Memory B cell (primary cell): ENCODE measurements around the gene NOTCH3.

ENCODE experiments used
- ATAC-seq: fragments of 150-1000 bp; cut with Tn5 transposase; 2 replicates; pipeline ENCODE4 v1.10.0; 2021; ENCODE audit warnings: low read depth, mild to moderate bottlenecking, moderate library complexity
- DNase-seq, 2 donors: peaks; one replicate each; pipeline ENCODE4 v3.0.0; 2022; ENCODE audit warnings: low spot score in 2 of 2
- H3K27ac Mint-ChIP-seq: one replicate; pipeline ENCODE4 v1.8.0; 2022; ENCODE audit warnings: mild to moderate bottlenecking, moderate library complexity, mixed read lengths
- H3K27me3 Mint-ChIP-seq: one replicate; pipeline ENCODE4 v1.8.0; 2022; ENCODE audit warnings: mixed read lengths
- H3K36me3 Mint-ChIP-seq: one replicate; pipeline ENCODE4 v1.8.0; 2022; ENCODE audit warnings: mild to moderate bottlenecking, mixed read lengths
- H3K4me1 Mint-ChIP-seq: one replicate; pipeline ENCODE4 v1.8.0; 2022; ENCODE audit warnings: mixed read lengths
- H3K4me3 Mint-ChIP-seq: one replicate; pipeline ENCODE4 v1.8.0; 2022; ENCODE audit warnings: mild to moderate bottlenecking, moderate library complexity, mixed read lengths
- H3K9me3 Mint-ChIP-seq: one replicate; pipeline ENCODE4 v1.8.0; 2022; ENCODE audit warnings: mixed read lengths

Gene NOTCH3

GRCh38 chr19:15177269-15178116 is 23.3 kb downstream of the NOTCH3 start:
- H3K4me3 Mint-ChIP-seq = peak overlapping the region; percentile 45
- H3K4me1 Mint-ChIP-seq = peaks cover 7% of the 10 kb centered on the region
- H3K36me3 Mint-ChIP-seq = no peaks in the 10 kb centered on the region
- peak; percentile 88 to 92 for DNase-seq
- ATAC-seq = peak; percentile 97
- no peak overlapping the region for H3K27ac Mint-ChIP-seq
- H3K9me3 Mint-ChIP-seq = no peaks in the 10 kb centered on the region
- H3K27me3 Mint-ChIP-seq = peaks cover 20% of the 10 kb centered on the region

- DNase-seq (no peak), ATAC-seq (no peak)
- no peak overlapping the region for H3K27ac Mint-ChIP-seq
- no peaks in the 10 kb centered on the region for H3K9me3 Mint-ChIP-seq
- H3K27me3 Mint-ChIP-seq = peaks cover 25% of the 10 kb centered on the region
- H3K4me1 Mint-ChIP-seq = peaks cover 7% of the 10 kb centered on the region
- H3K4me3 Mint-ChIP-seq = no peak overlapping the region
- no peaks in the 10 kb centered on the region for H3K36me3 Mint-ChIP-seq
Observed at GRCh38 chr19:15175609-15176008, 25.2 kb downstream of the NOTCH3 start.

GRCh38 chr19:15173746-15174404 is 26.9 kb downstream of the NOTCH3 start:
- no peak for ATAC-seq
- H3K9me3 Mint-ChIP-seq = no peaks in the 10 kb centered on the region
- H3K36me3 Mint-ChIP-seq = no peaks in the 10 kb centered on the region
- H3K27me3 Mint-ChIP-seq = peaks cover 17% of the 10 kb centered on the region
- H3K4me3 Mint-ChIP-seq = no peak overlapping the region
- H3K27ac Mint-ChIP-seq = no peak overlapping the region
- peaks cover 7% of the 10 kb centered on the region for H3K4me1 Mint-ChIP-seq
- DNase-seq = no peak

- no peak overlapping the region for H3K4me3 Mint-ChIP-seq
- DNase-seq = no peak
Observed at GRCh38 chr19:15170345-15170744, 30.4 kb downstream of the NOTCH3 start.

GRCh38 chr19:15169541-15170285 is 31.1 kb downstream of the NOTCH3 start:
- H3K27me3 Mint-ChIP-seq = peaks cover 5% of the 10 kb centered on the region
- no peak for ATAC-seq
- H3K4me3 Mint-ChIP-seq = no peak overlapping the region
- H3K9me3 Mint-ChIP-seq = peaks cover 2% of the 10 kb centered on the region
- no peak overlapping the region for H3K27ac Mint-ChIP-seq
- peaks cover 2% of the 10 kb centered on the region for H3K36me3 Mint-ChIP-seq
- no peaks in the 10 kb centered on the region for H3K4me1 Mint-ChIP-seq
- no peak for DNase-seq

More at GRCh38 chr19:15170345-15170744, 30.4 kb downstream of the NOTCH3 start:
- Mint-ChIP-seq H3K9me3 (peaks cover 2% of the 10 kb centered on the region), H3K36me3 (no peaks in the 10 kb centered on the region), H3K27ac (no peak overlapping the region), H3K27me3 (peaks cover 5% of the 10 kb centered on the region), H3K4me1 (no peaks in the 10 kb centered on the region)
- no peak for ATAC-seq

- Mint-ChIP-seq H3K36me3 (peaks cover 2% of the 10 kb centered on the region), H3K4me3 (no peak overlapping the region), H3K27me3 (peaks cover 1% of the 10 kb centered on the region), H3K27ac (no peak overlapping the region), H3K4me1 (no peaks in the 10 kb centered on the region), H3K9me3 (peaks cover 2% of the 10 kb centered on the region)
- DNase-seq = no peak
- ATAC-seq = no peak
Observed at GRCh38 chr19:15166700-15167099, 34.1 kb downstream of the NOTCH3 start.

- H3K36me3 Mint-ChIP-seq = peaks cover 2% of the 10 kb centered on the region
- H3K27ac Mint-ChIP-seq = no peak overlapping the region
- no peaks in the 10 kb centered on the region for H3K9me3 Mint-ChIP-seq
- peak; percentile 51 for ATAC-seq
- no peaks in the 10 kb centered on the region for H3K4me1 Mint-ChIP-seq
- no peak overlapping the region for H3K4me3 Mint-ChIP-seq
- H3K27me3 Mint-ChIP-seq = peaks cover 5% of the 10 kb centered on the region
- no peak for DNase-seq
Observed at GRCh38 chr19:15161028-15161984, 39.5 kb downstream of the NOTCH3 start.

- H3K27me3 Mint-ChIP-seq = peaks cover 8% of the 10 kb centered on the region
- no peaks in the 10 kb centered on the region for H3K4me1 Mint-ChIP-seq
- H3K27ac Mint-ChIP-seq = no peak overlapping the region
- ATAC-seq (no peak), DNase-seq (no peak)
- H3K36me3 Mint-ChIP-seq = peaks cover 2% of the 10 kb centered on the region
- H3K4me3 Mint-ChIP-seq = no peak overlapping the region
- H3K9me3 Mint-ChIP-seq = peaks cover 3% of the 10 kb centered on the region
Observed at GRCh38 chr19:15159251-15159650, 41.5 kb downstream of the NOTCH3 start.

- H3K4me1 Mint-ChIP-seq = no peaks in the 10 kb centered on the region
- peaks cover 3% of the 10 kb centered on the region for H3K9me3 Mint-ChIP-seq
- DNase-seq (no peak), ATAC-seq (no peak)
- H3K4me3 Mint-ChIP-seq = no peak overlapping the region
- H3K27me3 Mint-ChIP-seq = peaks cover 19% of the 10 kb centered on the region
- peaks cover 2% of the 10 kb centered on the region for H3K36me3 Mint-ChIP-seq
- H3K27ac Mint-ChIP-seq = no peak overlapping the region
Observed at GRCh38 chr19:15156391-15156790, 44.4 kb downstream of the NOTCH3 start.

- ATAC-seq (no peak), DNase-seq (no peak)
- Mint-ChIP-seq H3K4me3 (no peak overlapping the region), H3K9me3 (peaks cover 3% of the 10 kb centered on the region), H3K27me3 (peaks cover 20% of the 10 kb centered on the region), H3K4me1 (peaks cover 3% of the 10 kb centered on the region), H3K36me3 (peaks cover 2% of the 10 kb centered on the region), H3K27ac (no peak overlapping the region)
Observed at GRCh38 chr19:15155296-15155695, 45.5 kb downstream of the NOTCH3 start.

- H3K27ac Mint-ChIP-seq = no peak overlapping the region
- peaks cover 3% of the 10 kb centered on the region for H3K9me3 Mint-ChIP-seq
- peaks cover 22% of the 10 kb centered on the region for H3K27me3 Mint-ChIP-seq
- no peak overlapping the region for H3K4me3 Mint-ChIP-seq
- peaks cover 2% of the 10 kb centered on the region for H3K36me3 Mint-ChIP-seq
- peaks cover 5% of the 10 kb centered on the region for H3K4me1 Mint-ChIP-seq
- no peak for DNase-seq
- no peak for ATAC-seq
Observed at GRCh38 chr19:15154002-15154612, 46.7 kb downstream of the NOTCH3 start.

- ATAC-seq (no peak), DNase-seq (no peak)
- H3K9me3 Mint-ChIP-seq = peaks cover 3% of the 10 kb centered on the region
- H3K4me1 Mint-ChIP-seq = peaks cover 5% of the 10 kb centered on the region
- H3K27me3 Mint-ChIP-seq = peaks cover 20% of the 10 kb centered on the region
- H3K4me3 Mint-ChIP-seq = no peak overlapping the region
- H3K36me3 Mint-ChIP-seq = peaks cover 2% of the 10 kb centered on the region
- H3K27ac Mint-ChIP-seq = no peak overlapping the region
Observed at GRCh38 chr19:15149737-15150136, 51.1 kb downstream of the NOTCH3 start.

- H3K9me3 Mint-ChIP-seq = no peaks in the 10 kb centered on the region
- ATAC-seq (no peak), DNase-seq (no peak)
- peaks cover 7% of the 10 kb centered on the region for H3K27me3 Mint-ChIP-seq
- H3K27ac Mint-ChIP-seq = no peak overlapping the region
- H3K4me1 Mint-ChIP-seq = peaks cover 5% of the 10 kb centered on the region
- H3K36me3 Mint-ChIP-seq = no peaks in the 10 kb centered on the region
- H3K4me3 Mint-ChIP-seq = no peak overlapping the region
Observed at GRCh38 chr19:15147090-15147489, 53.7 kb downstream of the NOTCH3 start.
